GM21515 (cell line): ENCODE data around the gene MKRN2.
"Not testable (repeated sequence)": the region's sequence is repeated elsewhere in the genome, so short reads cannot be mapped to it uniquely, and the experiment has no call there.

ENCODE experiments used
- ATAC-seq: cut with Tn5 transposase; IDR thresholded peaks from one replicate; pipeline ENCODE4 v1.9.1; 2021; ENCODE audit not compliant: unreplicated experiment

Gene MKRN2

DNA sequence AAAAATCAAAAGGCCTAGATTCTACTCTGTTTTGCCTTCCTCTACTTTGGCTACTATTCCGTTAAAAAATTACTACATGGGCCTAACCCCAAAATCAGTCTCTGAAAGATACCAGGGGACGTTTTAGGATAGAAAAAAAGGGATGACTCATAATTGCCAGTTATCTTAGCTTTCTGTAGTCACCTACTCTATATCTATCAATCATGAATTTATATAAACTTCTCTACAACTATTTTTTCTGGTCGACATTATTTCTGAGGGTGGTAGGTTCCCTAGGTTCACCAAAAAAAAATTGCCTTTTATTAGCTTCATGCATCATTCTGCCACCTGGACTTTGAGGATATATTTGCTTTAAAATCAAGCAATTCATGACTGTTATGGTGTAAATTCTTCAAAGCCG, 70.5 kb downstream of the MKRN2 start:
- no peak for ATAC-seq

DNA sequence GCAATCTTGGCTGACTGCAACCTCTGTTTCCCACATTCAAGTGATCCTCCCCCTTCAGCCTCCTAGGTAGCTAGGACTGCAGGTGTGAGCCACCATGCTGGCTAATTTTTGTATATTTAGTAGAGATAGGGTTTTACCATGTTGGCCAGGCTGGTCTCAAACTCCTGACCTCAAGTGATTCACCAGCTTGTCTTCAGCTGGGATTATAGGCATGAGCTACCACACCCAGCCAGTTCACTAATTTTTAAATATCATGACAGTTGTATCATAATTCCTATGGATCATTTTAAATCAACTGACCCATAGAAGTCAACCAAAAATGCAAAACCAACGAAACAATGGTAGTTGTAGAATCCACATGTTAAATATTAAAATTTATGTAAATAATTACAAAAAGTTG, 71.9 kb downstream of the MKRN2 start:
- no peak for ATAC-seq

DNA sequence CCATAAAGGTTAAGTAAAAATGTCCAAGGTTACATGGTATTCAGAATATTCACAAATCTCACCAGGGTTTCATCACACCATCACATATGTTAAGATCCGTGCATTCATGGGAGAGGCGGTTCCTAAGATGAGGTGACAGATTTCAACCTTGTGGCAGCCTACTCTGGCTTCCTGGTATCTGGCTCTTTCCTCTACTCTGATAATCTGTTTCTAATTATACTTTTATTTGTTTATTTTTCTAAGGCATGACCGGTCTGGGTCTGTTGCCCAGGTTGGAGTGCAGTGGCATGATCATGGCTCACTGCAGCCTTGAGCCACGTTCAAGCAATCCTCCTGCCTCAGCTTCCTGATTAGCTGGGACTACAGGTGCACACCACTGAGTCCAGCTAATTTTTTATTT, 72.7 kb downstream of the MKRN2 start:
- no peak for ATAC-seq

DNA sequence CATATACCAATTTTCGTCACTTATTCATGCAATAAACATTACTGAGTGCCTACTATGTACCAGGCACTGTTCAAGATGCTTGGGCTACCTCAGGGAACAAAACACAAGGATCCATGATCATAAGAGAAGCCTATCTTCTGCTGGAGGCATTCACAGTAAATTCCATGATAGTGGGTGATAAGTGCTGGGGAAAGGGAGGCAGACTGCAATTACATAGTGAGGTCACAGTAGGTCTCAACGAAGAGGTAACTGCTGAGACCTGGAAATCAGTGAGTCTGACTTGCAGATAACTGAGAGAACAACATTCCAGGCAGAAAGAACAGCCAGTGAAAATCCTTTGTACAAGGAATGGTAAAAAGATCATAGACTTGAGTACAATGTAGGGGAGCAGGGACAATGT, 73.4 kb downstream of the MKRN2 start:
- ATAC-seq: no peak

GRCh38 chr3:12630843-12631242, 74.0 kb downstream of the MKRN2 start:
- ATAC-seq: not testable (repeated sequence)

GRCh38 chr3:12632523-12632922, 75.6 kb downstream of the MKRN2 start:
- ATAC-seq: no peak

DNA sequence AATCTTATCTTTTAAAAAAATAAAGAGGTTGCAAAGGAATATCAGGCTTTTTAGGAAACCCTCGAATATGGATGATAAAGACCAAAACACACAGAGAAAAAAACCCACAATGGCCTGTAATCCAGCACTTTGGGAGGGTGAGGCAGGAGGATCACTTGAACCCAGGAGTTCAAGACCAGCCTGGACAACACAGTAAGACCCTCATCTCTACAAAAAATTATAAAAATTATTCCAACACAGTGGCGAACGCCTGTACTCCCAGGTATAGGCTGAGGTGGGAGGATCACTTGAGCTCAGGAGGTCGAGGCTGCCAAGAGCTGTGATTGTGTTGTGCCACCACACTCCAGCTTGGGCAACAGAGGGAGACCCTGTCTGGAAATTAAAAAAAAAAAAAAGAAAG, 76.2 kb downstream of the MKRN2 start:
- ATAC-seq: no peak
